Mesenchymal stem cell (in vitro differentiated cells and primary cell): Measurements from ENCODE around the gene ENO1.

Experiments
- DNase-seq: peaks from one replicate; pipeline ENCODE4 v3.0.0-alpha.2; 2013
- H2AFZ ChIP-seq: one replicate; pipeline ENCODE4 v1.6.1; 2013; ENCODE audit warnings: low read depth, mild to moderate bottlenecking, control low read depth, inconsistent platforms, low read length, moderate library complexity
- H2AK5ac ChIP-seq: 2 replicates; pipeline ENCODE4 v1.6.1; 2013; ENCODE audit warnings: low read length, moderate library complexity, mild to moderate bottlenecking, inconsistent platforms; ENCODE audit not compliant: severe bottlenecking
- H2BK120ac ChIP-seq: one replicate; pipeline ENCODE4 v1.6.1; 2013; ENCODE audit warnings: low read depth, mild to moderate bottlenecking, inconsistent platforms, low read length, moderate library complexity
- H2BK12ac ChIP-seq, 2 experiments: one replicate each; pipeline ENCODE4 v1.6.1; 2013; ENCODE audit warnings: inconsistent platforms in 2 of 2, low read length in 2 of 2, mild to moderate bottlenecking in 2 of 2, moderate library complexity in 2 of 2, control low read depth in 1 of 2
- H2BK15ac ChIP-seq: one replicate; pipeline ENCODE4 v1.6.1; 2013; ENCODE audit warnings: mild to moderate bottlenecking, low read depth, inconsistent platforms; ENCODE audit not compliant: poor library complexity, severe bottlenecking
- H2BK5ac ChIP-seq: 2 replicates; pipeline ENCODE4 v1.6.1; 2013; ENCODE audit warnings: low read depth, mild to moderate bottlenecking, low read length, control low read depth, inconsistent platforms; ENCODE audit not compliant: poor library complexity, severe bottlenecking
- H3K14ac ChIP-seq, 2 experiments: one replicate each; pipeline ENCODE4 v1.6.1; 2013; ENCODE audit warnings: inconsistent platforms in 2 of 2, low read length in 2 of 2, control low read depth in 1 of 2, mild to moderate bottlenecking in 1 of 2, moderate library complexity in 1 of 2
- H3K18ac ChIP-seq, 2 experiments: one replicate each; pipeline ENCODE4 v1.6.1; 2013; ENCODE audit warnings: inconsistent platforms in 2 of 2, low read length in 2 of 2, control low read depth in 1 of 2, low read depth in 1 of 2, mild to moderate bottlenecking in 1 of 2
- H3K23ac ChIP-seq, 2 experiments: one replicate each; pipeline ENCODE4 v1.6.1; 2013; ENCODE audit warnings: inconsistent platforms in 2 of 2, low read length in 2 of 2, mild to moderate bottlenecking in 2 of 2, moderate library complexity in 2 of 2, control low read depth in 1 of 2
- H3K27ac ChIP-seq: 2 replicates; pipeline ENCODE4 v1.5.1; 2013; ENCODE audit warnings: mild to moderate bottlenecking, moderate library complexity, low read length, control low read depth, inconsistent platforms; ENCODE audit not compliant: poor library complexity, severe bottlenecking
- H3K27me3 ChIP-seq, 2 experiments: 2 replicates each; pipeline versions ENCODE4 v1.6.1 to v1.7.0; 2013; ENCODE audit warnings: low read length in 2 of 2, mild to moderate bottlenecking in 2 of 2, moderate library complexity in 2 of 2, control low read depth in 1 of 2, inconsistent platforms in 1 of 2; ENCODE audit not compliant: control insufficient read depth in 1 of 2, insufficient read depth in 1 of 2
- H3K36me3 ChIP-seq, 2 experiments: 2 replicates each; pipeline versions ENCODE4 v1.6.1 to v1.7.0; 2013; ENCODE audit warnings: low read length in 2 of 2, control low read depth in 1 of 2, inconsistent platforms in 1 of 2, low read depth in 1 of 2, mild to moderate bottlenecking in 1 of 2; ENCODE audit not compliant: insufficient read depth in 2 of 2, control insufficient read depth in 1 of 2
- H3K4ac ChIP-seq, 2 experiments: one replicate each; pipeline ENCODE4 v1.6.1; 2013; ENCODE audit warnings: inconsistent platforms in 2 of 2, low read length in 2 of 2, mild to moderate bottlenecking in 2 of 2, moderate library complexity in 2 of 2, control low read depth in 1 of 2, low read depth in 1 of 2
- H3K4me1 ChIP-seq: 2 replicates; pipeline ENCODE4 v1.6.1; 2013; ENCODE audit warnings: low read depth, low read length, control low read depth; ENCODE audit not compliant: control insufficient read depth, insufficient read depth
- H3K4me2 ChIP-seq: 2 replicates; pipeline ENCODE4 v1.6.1; 2013; ENCODE audit warnings: low read length, mild to moderate bottlenecking, inconsistent platforms; ENCODE audit not compliant: poor library complexity, severe bottlenecking
- H3K4me3 ChIP-seq, 2 experiments: 2 replicates each; pipeline versions ENCODE4 v1.5.1 to v1.7.0; 2013; ENCODE audit warnings: low read length in 2 of 2, mild to moderate bottlenecking in 2 of 2, control low read depth in 1 of 2, low read depth in 1 of 2; ENCODE audit not compliant: insufficient read depth in 1 of 2
- H3K79me1 ChIP-seq: replicated peaks from 2 replicates; pipeline ENCODE4 v1.6.1; 2013; ENCODE audit warnings: mild to moderate bottlenecking, control low read depth, low read length, inconsistent platforms; ENCODE audit not compliant: poor library complexity, severe bottlenecking
- H3K9ac ChIP-seq: 2 replicates; pipeline ENCODE4 v1.7.0; 2013; ENCODE audit warnings: mild to moderate bottlenecking, low read length, moderate library complexity
- H3K9me3 ChIP-seq: 2 replicates; pipeline ENCODE4 v1.7.0; 2013; ENCODE audit warnings: mild to moderate bottlenecking, low read length; ENCODE audit not compliant: control insufficient read depth
- H4K8ac ChIP-seq: one replicate; pipeline ENCODE4 v1.6.1; 2013; ENCODE audit warnings: inconsistent platforms, mild to moderate bottlenecking, low read length, moderate library complexity
- H4K91ac ChIP-seq: one replicate; pipeline ENCODE4 v1.6.1; 2013; ENCODE audit warnings: mild to moderate bottlenecking, low read length, inconsistent platforms
- WGBS: methylation state at CpG from one replicate; pipeline ENCODE4 v1.1.7; 2013; ENCODE audit warnings: mixed read lengths; 5-methylcytosine and 5-hydroxymethylcytosine counted together

Gene ENO1

DNA sequence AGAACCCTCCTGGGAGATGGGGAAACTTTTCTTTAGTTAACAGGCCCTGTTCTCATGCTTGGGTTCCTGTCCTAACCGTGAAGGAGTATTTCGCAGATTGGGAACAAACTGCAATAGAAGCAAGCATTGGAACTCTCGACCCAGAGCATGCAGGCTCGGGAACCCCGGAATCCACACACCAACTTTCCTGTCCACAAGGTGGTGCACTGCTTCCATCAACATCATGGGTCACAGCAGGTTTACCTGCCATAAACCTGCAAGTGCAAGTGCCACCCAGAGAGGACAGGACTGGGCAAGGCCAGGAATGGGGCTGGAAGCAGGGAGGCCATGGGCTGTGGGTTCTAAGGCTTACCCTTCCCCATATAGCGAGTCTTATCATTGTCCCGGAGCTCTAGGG lies 6.9 kb downstream of the ENO1 start:
- H2BK5ac ChIP-seq, result no peak overlapping the region
- H3K9me3 ChIP-seq, result no peaks in the 10 kb centered on the region

DNA sequence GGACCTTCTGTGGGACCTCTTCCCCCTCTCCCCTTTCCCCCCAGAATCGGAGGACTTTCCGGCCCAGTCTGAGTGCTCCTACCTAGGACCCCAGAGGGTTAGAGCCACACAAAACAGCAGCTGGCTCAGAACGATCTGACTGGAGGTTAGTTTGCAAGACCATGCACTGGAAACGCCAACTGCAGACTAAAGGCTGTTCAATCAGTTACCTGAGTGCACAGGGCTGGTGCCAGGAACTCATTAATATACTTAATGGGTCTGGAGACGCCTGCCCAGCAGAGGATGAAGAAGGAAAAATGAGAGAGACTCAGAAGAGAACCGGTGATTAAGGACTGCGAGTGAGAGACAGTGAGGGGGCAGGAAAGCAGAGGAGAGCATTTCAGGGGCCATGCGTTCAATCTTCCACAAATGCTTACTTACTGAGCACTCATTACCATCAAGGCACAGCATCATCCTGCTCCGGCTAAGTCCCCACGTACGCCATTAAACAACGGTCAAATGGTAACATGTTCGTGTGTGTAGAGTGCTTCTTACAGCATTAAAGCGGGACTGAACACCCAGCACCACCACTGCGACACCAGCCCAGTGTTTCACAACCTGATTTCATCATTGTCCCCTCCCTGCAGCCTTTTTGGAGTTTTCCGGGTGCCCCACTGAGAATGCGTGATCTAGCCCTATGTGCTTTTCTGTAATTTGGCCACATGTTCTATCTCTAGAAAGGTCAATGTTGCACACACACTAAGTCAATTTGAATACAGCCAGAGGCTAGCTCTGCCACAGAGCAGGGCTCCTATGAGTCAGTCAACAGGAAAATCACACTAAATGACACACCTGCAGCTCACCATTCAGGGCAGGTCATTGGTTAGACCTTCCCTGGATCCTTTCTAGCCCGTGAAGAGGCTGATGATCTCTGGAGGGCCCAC lies 7.6 kb downstream of the ENO1 start:
- no peak overlapping the region for H3K18ac ChIP-seq
- H2BK15ac ChIP-seq, result no peak overlapping the region
- no peak overlapping the region for H2BK12ac ChIP-seq
- no peaks in the 10 kb centered on the region for H3K27me3 ChIP-seq
- H2AK5ac ChIP-seq, result no peak overlapping the region
- peaks cover 49% of the 10 kb centered on the region for H3K4me1 ChIP-seq
- no peak overlapping the region for H3K14ac ChIP-seq
- no peak overlapping the region for H4K8ac ChIP-seq
- H3K23ac ChIP-seq, result no peak overlapping the region
- no peaks in the 10 kb centered on the region for H3K9me3 ChIP-seq
- WGBS, result 96% methylated on average over 18 of the region's 18 CpGs
- H3K79me1 ChIP-seq, result peaks cover 4% of the 10 kb centered on the region
- peak overlapping the region; percentile 86 for H3K27ac ChIP-seq
- H4K91ac ChIP-seq, result no peak overlapping the region
- H3K36me3 ChIP-seq, result peaks cover 66 to 95% of the 10 kb centered on the region in 2 experiments
- no peak overlapping the region for H3K4ac ChIP-seq
- no peak overlapping the region for H2BK5ac ChIP-seq
- H2AFZ ChIP-seq, result no peak overlapping the region
- H3K9ac ChIP-seq, result peak overlapping the region; percentile 8
- DNase-seq, result no peak
- no peak overlapping the region for H3K4me3 ChIP-seq
- no peak overlapping the region for H3K4me2 ChIP-seq
- no peak overlapping the region for H2BK120ac ChIP-seq

More for the DNA sequence above, 6.9 kb downstream of the ENO1 start:
- H3K27me3 ChIP-seq, result no peaks in the 10 kb centered on the region
- no peak overlapping the region for H4K8ac ChIP-seq
- H3K27ac ChIP-seq, result peak overlapping the region; percentile 86
- no peak overlapping the region for H2AK5ac ChIP-seq
- no peak overlapping the region for H2BK120ac ChIP-seq
- peak overlapping the region in 1 of 2 experiments; percentile 61 for H3K14ac ChIP-seq
- no peak overlapping the region for H2AFZ ChIP-seq
- H3K4me3 ChIP-seq, result no peak overlapping the region
- peaks cover 4% of the 10 kb centered on the region for H3K79me1 ChIP-seq
- no peak overlapping the region for H3K4me2 ChIP-seq
- H4K91ac ChIP-seq, result no peak overlapping the region
- no peak overlapping the region for H3K23ac ChIP-seq
- no peak overlapping the region for H3K4ac ChIP-seq
- H3K9ac ChIP-seq, result peak overlapping the region; percentile 37
- no peak for DNase-seq
- 94% methylated on average over 7 of the region's 7 CpGs for WGBS
- H2BK15ac ChIP-seq, result no peak overlapping the region
- H2BK12ac ChIP-seq, result peak overlapping the region in 1 of 2 experiments; percentile 23
- peaks cover 60 to 95% of the 10 kb centered on the region in 2 experiments for H3K36me3 ChIP-seq
- H3K18ac ChIP-seq, result no peak overlapping the region
- peaks cover 49% of the 10 kb centered on the region for H3K4me1 ChIP-seq

DNA sequence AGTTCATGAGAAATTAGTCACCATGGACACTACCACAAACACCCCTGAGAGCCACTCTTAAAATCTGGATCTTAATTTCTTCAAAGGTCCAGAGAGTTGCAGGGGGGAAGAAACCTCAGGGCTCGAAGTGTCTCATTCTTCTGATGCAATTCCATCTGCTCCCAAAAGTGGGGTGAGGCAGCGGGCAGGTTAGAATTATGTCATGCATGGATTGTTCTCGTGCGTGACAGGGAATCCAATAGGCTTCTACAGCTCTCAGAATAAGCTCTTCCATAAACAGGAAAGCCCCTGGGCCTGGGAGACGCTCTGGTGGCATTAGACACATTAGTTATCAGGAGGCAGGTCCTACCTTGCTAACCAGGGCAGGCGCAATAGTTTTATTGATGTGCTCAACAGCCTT lies 8.4 kb downstream of the ENO1 start:
- Histone ChIP-seq H2BK5ac (no peak overlapping the region), H3K27ac (peak overlapping the region; percentile 86), H2BK15ac (no peak overlapping the region), H4K91ac (no peak overlapping the region), H3K9ac (peak overlapping the region; percentile 53), H3K4ac (no peak overlapping the region), H3K4me2 (no peak overlapping the region), H3K27me3 (no peaks in the 10 kb centered on the region), H3K9me3 (no peaks in the 10 kb centered on the region), H2BK12ac (no peak overlapping the region), H3K4me3 (no peak overlapping the region), H4K8ac (no peak overlapping the region), H3K79me1 (peaks cover 4% of the 10 kb centered on the region), H2AFZ (no peak overlapping the region), H3K14ac (no peak overlapping the region), H2BK120ac (no peak overlapping the region), H2AK5ac (no peak overlapping the region), H3K23ac (no peak overlapping the region), H3K4me1 (peaks cover 49% of the 10 kb centered on the region), H3K18ac (no peak overlapping the region), H3K36me3 (peaks cover 74 to 95% of the 10 kb centered on the region in 2 experiments)
- 93% methylated on average over 6 of the region's 6 CpGs for WGBS
- no peak for DNase-seq

DNA sequence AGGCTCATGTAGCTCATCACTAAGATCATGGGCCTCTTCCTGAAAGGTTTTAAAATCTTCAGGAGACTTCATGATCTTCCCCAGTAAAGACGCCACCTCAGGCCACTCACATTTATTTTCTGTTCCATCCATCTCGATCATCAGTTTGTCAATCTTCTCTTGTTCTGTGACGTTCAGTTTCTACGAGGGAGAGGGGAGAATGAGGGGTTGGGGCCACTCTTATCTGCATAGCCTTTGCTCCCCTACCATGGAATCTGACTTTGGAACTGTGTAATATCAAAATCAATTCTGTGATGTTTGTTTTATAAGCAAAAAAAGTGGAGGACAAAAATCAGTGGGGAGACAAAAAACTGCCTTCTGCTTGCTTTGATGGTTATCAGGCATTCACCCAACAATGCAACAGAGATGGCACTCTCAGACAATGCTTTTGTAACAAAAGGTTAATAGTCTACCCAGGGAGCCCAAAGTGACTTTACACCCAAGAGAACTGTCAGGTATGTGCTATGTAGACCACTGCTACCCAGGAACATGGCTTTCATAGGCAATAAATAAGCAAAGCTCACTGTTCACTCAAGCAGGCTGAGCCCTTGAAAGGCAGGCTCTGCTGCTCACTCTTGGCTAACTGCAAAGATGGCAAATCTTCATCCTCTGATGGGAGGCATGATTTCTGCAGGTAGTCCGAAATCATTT lies 10.5 kb downstream of the ENO1 start:
- no peak overlapping the region for H2BK120ac ChIP-seq
- peaks cover 87 to 100% of the 10 kb centered on the region in 2 experiments for H3K36me3 ChIP-seq
- H3K27me3 ChIP-seq, result no peaks in the 10 kb centered on the region
- 100% methylated on average over 3 of the region's 5 CpGs for WGBS
- no peak overlapping the region for H2AFZ ChIP-seq
- peak overlapping the region in 1 of 2 experiments; percentile 29 for H2BK12ac ChIP-seq
- DNase-seq, result no peak
- no peak overlapping the region for H2BK15ac ChIP-seq
- no peaks in the 10 kb centered on the region for H3K9me3 ChIP-seq
- H3K4me2 ChIP-seq, result no peak overlapping the region
- peaks cover 7% of the 10 kb centered on the region for H3K79me1 ChIP-seq
- no peak overlapping the region for H3K23ac ChIP-seq
- H3K4ac ChIP-seq, result no peak overlapping the region
- H2BK5ac ChIP-seq, result no peak overlapping the region
- H3K9ac ChIP-seq, result peak overlapping the region; percentile 19
- peaks cover 42% of the 10 kb centered on the region for H3K4me1 ChIP-seq
- no peak overlapping the region for H4K91ac ChIP-seq
- no peak overlapping the region for H3K4me3 ChIP-seq
- H4K8ac ChIP-seq, result no peak overlapping the region
- H3K18ac ChIP-seq, result no peak overlapping the region
- H3K14ac ChIP-seq, result no peak overlapping the region
- peak overlapping the region; percentile 23 for H3K27ac ChIP-seq
- H2AK5ac ChIP-seq, result no peak overlapping the region
